GM12892 (cell line): ENCODE measurements around the gene INVS. TPM values are rescaled to one million over a fixed set of nuclear protein-coding genes. Genes with fewer than 3 reads are reported as not detected.
"Not testable (repeated sequence)": the region's sequence is repeated elsewhere in the genome, so short reads cannot be mapped to it uniquely, and the experiment has no call there.

ENCODE experiments used
- DNase-seq: peaks from one replicate; pipeline ENCODE4 v3.0.0; 2011; ENCODE audit not compliant: insufficient read length
- FAIRE-seq: peaks from 2 replicates; lab custom pipeline; 2011; peaks lifted over from hg19 to GRCh38; lab: Jason Lieb, UNC
- POLR2A ChIP-seq: IDR thresholded peaks from 2 replicates; pipeline ENCODE4 v1.6.1; 2011; ENCODE audit warnings: low read depth, low read length, control low read depth
- POLR2AphosphoS5 ChIP-seq: IDR thresholded peaks from 2 replicates; pipeline ENCODE4 v1.6.1; 2011; ENCODE audit warnings: low read depth, low read length, control low read depth
- TAF1 ChIP-seq: IDR thresholded peaks from 2 replicates; pipeline ENCODE4 v1.6.1; 2011; ENCODE audit warnings: low read depth, mild to moderate bottlenecking, control low read depth, low read length, borderline replicate concordance
- polyA plus RNA-seq: library from polyadenylated mRNA; unstranded; fragments of >200 nt; gene quantifications from one replicate; pipeline ENCODE4 v1.2.1, GENCODE V29; 2012; ENCODE audit warnings: missing spikeins, inconsistent platforms; ENCODE audit not compliant: missing spikeins

The INVS gene, protein sequence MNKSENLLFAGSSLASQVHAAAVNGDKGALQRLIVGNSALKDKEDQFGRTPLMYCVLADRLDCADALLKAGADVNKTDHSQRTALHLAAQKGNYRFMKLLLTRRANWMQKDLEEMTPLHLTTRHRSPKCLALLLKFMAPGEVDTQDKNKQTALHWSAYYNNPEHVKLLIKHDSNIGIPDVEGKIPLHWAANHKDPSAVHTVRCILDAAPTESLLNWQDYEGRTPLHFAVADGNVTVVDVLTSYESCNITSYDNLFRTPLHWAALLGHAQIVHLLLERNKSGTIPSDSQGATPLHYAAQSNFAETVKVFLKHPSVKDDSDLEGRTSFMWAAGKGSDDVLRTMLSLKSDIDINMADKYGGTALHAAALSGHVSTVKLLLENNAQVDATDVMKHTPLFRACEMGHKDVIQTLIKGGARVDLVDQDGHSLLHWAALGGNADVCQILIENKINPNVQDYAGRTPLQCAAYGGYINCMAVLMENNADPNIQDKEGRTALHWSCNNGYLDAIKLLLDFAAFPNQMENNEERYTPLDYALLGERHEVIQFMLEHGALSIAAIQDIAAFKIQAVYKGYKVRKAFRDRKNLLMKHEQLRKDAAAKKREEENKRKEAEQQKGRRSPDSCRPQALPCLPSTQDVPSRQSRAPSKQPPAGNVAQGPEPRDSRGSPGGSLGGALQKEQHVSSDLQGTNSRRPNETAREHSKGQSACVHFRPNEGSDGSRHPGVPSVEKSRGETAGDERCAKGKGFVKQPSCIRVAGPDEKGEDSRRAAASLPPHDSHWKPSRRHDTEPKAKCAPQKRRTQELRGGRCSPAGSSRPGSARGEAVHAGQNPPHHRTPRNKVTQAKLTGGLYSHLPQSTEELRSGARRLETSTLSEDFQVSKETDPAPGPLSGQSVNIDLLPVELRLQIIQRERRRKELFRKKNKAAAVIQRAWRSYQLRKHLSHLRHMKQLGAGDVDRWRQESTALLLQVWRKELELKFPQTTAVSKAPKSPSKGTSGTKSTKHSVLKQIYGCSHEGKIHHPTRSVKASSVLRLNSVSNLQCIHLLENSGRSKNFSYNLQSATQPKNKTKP
- polyA plus RNA-seq, result 12.4 TPM

DNA sequence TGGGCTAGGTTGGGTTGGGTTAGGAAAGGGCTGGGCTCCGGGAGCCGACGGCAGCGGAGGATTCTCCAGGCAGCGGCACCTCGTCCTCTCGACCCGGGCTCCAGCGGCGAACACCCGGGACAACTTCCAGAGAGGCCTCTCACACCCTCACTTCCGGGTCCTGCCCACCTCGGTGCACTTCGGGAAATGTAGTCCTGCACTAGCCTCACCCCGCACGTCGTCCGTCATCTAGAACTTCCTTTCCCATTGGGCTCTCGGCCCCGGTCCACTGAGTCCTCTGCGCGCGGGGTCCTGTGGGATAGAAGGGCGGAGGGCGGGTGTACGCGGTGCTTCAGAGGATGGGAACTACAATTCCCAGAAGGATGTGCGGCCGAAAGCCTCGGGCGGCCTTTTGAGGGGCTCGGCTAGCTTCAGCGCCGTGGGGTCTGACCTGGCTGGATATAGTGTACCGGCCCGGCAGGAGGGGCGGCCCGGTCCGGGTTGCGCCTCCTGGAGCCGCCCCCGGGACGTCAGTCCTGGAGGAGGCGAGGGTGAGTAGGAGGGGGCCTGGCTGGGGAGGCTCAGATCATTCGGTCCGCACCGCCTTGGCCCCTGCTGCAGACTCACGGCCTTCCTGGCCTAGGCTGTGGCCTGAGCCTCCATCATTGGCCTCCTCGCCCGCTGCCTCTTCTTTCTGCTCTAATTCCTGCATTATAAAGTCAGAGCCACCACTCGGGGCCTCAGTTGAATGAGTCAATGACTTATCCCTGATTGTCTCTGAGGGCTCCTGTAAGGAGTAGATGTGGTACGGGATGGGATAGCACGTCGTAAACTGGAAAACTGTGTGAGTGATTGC lies at the start of gene INVS, which contains the start of gene ERP44:
Gene INVS (plus strand): TSS at position 357 of the 835 bp plus-strand sequence. CDS start 5,279 bp downstream, outside the sequence.
Gene ERP44 (minus strand): TSS at position 114 of the 835 bp plus-strand sequence. CDS start 160 bp downstream, outside the sequence.
- DNase-seq, result peak; percentile 82
- peak; percentile 99 for FAIRE-seq
- TF ChIP-seq TAF1, result 0 out of 2 replicates have a peak, but pooled peaks have one; percentile 46
- TF ChIP-seq POLR2A, result peak; percentile 94
- peak; percentile 95 for TF ChIP-seq POLR2AphosphoS5

DNA sequence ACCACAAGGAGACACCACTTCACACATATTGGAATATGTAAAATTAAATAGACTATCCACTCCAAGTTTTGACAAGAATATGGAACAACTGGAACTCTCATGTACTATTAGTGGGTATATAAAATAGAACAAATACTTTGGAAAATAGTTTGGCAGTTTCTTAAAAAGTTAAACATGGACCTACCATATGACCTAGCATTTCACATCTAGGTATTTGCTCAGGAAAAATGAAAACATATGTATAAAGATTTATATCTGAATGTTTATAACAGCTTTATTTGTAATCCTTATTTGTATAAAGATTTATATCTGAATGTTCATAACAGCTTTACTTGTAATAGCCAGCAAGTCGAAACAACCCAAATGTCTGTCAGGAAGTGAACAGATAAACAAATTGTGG lies 49.5 kb upstream of the INVS start:
- FAIRE-seq (no peak), DNase-seq (no peak)
- TF ChIP-seq POLR2A, result no peak
- TF ChIP-seq POLR2AphosphoS5, result no peak
- no peak for TF ChIP-seq TAF1

DNA sequence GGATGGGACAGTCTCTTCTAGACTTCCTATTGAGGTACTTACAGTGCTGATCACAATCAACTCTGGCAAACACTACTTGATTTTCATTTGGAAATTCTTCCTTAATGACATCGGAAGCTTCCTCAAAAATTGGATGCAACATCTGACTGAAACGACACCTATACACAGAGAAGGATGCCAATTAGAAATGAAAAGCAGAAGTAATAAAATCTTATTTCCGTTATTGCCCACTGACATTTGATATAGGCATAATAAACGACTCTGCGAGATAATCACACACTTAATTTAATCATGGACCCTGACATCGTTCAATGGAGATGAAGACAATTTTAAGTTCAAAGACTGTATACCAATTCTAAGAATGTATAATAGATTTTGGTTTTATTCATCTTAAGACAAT lies 46.7 kb upstream of the INVS start:
- FAIRE-seq (peak; percentile 42), DNase-seq (no peak)
- TF ChIP-seq TAF1, result no peak
- TF ChIP-seq POLR2A, result no peak
- no peak for TF ChIP-seq POLR2AphosphoS5

DNA sequence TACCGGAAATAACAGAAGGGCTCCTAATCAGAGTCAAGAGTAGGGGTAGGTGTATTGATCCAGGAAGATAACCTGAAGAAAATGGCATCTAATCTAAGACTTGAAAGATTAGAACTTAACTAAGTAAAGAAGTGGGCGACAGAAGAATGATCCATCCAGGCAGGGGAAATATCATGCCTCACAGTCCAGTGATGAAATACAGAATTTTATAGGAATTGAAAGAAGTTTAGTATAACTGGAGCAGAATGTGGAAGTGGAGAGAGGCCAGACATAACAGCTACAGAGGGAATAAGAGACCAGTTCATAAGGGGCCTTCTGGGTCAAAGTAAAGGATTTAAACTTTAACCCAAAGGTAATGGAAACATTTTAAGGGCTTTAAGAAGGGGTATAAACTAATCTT lies 42.5 kb upstream of the INVS start:
- no peak for TF ChIP-seq POLR2A
- TF ChIP-seq TAF1, result no peak
- TF ChIP-seq POLR2AphosphoS5, result no peak
- DNase-seq (no peak), FAIRE-seq (no peak)

DNA sequence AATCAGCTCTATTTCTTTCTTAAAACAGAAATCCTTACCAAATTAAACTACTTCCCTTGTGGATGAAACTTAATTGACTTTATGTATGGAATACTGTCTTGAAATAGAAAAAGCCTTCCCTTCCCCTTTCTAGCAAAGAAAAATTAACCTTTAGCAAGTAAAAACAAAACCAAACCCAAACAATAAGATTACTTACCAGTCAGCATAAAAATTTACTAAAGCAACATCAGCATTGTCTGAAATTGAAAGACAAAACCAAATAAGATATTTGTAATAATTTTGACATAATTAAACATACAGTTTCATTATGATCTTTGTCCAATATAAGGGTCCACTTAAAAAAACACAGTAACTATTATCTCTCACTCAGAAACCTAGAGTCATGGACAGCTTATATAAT lies 41.4 kb upstream of the INVS start:
- DNase-seq (no peak), FAIRE-seq (no peak)
- TF ChIP-seq TAF1, result no peak
- TF ChIP-seq POLR2A, result no peak
- TF ChIP-seq POLR2AphosphoS5, result no peak

DNA sequence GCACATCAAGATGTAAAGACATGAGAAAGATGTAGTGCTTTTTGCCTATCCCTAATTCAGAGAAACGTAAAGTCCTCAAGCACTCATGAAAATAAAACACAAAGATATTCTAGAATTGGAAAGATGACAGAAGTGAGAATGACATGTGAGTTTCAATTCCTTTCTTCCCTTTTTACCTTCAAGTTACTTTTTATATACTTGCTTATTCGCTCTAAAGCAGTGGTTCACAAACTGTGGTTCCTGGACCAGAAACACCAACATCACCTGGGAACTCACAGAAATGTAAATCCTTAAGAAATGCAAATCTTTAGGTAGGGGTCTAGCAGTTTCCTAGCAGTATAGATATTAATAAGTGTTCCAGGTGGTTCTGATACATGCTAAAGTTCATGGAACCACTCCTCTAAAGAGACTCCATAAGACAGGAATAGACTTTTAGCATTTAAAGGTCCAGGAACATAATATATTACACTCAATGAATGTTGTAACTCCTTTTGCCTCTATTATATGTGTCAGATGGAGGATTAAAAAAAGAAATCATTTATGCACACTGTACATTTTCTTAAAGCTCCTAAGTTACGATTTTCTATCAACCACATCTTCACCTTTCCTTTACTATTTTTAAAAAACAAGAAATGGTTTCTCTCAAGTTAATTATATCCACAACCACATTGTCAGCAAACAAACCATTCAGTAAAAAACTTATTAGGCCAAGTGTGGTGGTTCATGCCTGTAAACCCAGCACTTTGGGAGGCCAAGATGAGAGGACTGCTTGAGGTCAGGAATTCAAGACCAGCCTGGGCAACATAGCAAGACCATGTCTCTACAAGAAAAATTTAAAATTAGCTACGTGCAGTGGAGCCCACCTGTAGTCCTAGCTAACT lies 40.1 kb upstream of the INVS start:
- TF ChIP-seq TAF1, result no peak
- no peak for TF ChIP-seq POLR2A
- TF ChIP-seq POLR2AphosphoS5, result no peak
- DNase-seq (no peak), FAIRE-seq (peak; percentile 53)

DNA sequence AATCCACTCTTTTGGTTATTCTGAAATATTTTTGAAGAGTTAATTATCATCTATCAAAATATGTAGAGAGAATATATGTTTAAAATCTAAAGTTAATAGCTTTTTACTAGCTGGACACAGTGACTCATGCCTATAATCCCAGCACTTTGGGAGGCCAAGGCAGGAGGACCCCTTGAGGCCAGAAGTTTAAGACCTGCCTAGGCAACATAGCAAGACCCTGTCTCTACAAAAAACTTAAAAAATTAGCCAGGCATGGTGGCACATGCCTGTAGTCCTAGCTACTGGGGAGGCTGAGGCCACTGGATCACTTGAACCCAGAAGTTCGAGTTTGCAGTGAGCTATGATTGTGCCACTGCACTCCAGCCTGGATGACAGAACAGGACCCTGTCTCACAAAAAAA lies 36.4 kb upstream of the INVS start:
- not testable (repeated sequence) for DNase-seq, FAIRE-seq

DNA sequence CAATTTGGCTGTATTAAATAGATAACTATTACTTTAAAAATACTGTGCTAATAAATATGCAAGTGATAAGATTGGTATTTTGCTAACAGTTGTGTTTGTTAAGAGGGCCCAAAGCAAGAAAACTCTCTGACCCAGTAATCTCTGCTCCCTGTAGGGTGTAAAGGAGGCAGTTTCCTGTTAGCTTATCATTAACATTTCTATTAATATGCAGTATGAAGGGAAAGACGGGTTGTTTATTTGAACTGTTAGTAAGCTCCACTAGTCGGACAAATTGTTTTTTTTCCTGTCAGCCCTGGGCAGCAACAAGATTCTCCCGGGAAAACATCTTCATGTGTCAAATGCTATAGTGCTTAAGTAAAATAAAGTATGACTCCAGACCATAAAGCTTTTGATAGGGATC lies 35.9 kb upstream of the INVS start:
- FAIRE-seq, result no peak
- no peak for TF ChIP-seq TAF1

DNA sequence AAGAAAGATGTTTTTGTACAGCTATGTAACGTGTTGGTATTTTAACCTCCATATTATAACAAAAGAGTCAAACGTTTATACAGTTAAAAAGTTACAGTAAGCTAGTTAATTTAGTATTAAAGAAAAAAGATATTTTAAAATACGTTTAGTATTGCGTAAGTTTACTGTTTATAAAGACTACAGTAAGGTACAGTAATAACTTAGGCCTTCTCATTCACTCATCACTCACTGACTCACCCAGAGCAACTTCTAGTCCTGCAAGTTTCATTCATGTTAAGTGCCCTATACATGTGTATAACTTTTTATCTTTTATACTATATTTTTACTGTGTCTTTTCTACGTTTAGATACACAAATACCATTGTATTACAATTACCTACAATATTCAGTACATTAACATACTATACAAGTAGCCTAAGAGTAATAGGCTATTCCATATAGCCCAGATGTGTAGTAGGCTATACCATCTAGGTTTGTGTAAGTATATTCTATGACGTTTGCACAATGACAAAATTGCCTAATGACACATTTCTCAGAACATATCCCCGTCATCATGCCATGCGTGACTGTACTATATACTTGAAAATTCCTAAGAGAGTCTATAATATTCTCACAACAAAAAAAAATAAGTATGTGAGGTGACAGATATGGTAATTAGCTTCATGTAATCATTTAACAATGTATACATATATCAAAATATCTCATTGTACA lies 34.0 kb upstream of the INVS start:
- TF ChIP-seq POLR2AphosphoS5 (no peak), POLR2A (no peak), TAF1 (no peak)
- DNase-seq, result no peak
- FAIRE-seq, result no peak

More for the DNA sequence above, 35.9 kb upstream of the INVS start:
- no peak for DNase-seq

DNA sequence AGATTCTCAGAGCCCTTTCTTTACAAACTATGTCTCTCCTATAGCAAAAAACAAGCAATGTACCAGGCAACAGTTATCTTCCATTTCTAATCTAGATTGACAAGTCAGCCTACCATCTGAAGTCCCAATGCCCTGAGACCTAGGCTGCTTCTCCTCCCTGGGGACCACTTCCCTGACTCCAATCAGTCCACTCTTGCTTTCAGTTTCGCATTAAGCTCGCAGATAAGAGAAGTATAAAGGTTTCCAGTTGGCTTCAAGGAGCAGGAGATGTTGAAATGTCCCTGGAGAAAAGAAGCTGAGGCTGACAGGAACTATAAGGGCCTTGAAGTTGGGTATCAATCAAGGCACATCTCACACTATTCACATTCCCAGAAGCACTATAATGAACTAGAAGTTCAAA lies 32.5 kb upstream of the INVS start:
- FAIRE-seq (peak; percentile 44), DNase-seq (no peak)
- TF ChIP-seq TAF1 (no peak), POLR2AphosphoS5 (no peak), POLR2A (no peak)

DNA sequence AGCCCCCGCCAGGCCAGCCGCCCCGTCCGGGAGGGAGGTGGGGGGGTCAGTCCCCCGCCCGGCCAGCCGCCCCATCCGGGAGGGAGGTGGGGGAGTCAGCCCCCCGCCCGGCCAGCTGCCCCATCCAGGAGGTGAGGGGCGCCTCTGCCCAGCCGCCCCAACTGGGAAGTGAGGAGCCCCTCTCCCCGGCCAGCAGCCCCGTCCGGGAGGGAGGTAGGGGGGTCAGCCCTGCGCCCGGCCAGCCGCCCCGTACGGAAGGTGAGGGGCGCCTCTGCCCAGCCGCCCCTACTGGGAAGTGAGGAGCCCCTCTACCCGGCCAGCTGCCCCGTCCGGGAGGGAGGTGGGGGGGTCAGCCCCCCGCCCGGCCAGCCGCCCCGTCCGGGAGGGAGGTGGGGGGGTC lies 31.1 kb upstream of the INVS start:
- not testable (repeated sequence) for DNase-seq, FAIRE-seq

DNA sequence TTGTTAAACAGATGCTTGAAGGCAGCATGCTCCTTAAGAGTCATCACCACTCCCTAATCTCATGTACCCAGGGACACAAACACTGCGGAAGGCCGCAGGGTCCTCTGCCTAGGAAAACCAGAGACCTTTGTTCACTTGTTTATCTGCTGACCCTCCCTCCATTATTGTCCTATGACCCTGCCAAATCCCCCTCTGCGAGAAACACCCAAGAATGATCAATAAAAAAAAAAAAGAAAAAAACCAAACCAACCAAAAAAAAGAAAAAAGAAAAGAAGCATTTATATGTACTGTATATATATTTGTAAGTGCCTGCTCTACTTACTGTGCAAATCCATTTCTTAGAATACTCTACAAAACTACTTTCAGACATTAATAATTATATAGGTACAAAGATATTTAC lies 30.0 kb upstream of the INVS start:
- FAIRE-seq, DNase-seq: not testable (repeated sequence)
